ENCODE measurements around the gene TENM4.

The TENM4 gene

DNA sequence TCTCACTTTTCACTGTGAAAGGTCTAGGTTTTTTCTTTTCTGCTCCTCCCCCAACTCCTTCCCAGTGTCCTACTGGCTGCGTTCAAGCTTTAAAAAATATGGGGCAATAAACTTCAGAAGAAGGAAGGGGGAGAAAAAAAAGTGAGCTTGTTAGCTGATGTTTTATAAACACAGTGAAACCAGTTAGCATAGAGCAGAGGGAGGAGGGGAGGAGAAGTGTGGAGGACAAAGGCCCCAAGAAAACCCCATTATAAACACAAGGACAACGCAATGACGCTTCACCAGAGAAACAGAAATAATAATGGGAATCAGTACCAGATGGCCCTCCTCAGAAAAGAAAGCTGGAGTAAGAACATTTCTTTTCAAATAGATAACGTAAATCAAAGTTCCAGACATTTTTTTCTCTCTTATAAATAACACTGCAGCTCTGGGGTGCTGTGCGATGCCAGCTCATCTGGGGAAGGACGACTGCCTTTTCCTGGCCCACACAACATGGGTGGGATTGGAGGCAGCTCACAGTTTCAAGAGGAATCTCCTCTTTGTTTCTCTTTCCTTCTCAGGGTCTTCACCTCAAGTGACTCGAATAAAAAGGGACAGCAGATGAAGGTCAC lies 630.8 kb downstream of the TENM4 start:
- DNase-seq (ENCODE audit: low read depth) = no peak

DNA sequence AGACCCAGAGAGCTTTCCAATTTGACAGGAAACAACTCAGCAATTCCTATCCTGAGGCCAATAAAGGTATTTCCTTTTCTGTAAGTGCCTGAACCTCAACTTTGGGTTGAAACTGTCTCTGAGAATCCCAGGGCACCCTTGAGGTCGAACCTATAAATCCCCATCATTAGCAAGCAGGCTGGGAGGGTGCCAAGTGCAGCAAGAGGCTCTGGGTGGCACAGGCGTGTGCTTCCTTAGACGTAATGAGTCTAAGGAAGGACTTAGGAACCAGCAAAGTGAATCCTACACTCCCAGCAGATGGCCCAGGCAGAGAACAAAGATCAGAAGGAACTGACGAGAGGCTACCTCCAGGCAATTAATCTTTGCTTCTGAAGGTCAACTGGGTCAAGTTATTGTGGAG lies 631.9 kb downstream of the TENM4 start:
- no peak for DNase-seq (ENCODE audit: low read depth)

DNA sequence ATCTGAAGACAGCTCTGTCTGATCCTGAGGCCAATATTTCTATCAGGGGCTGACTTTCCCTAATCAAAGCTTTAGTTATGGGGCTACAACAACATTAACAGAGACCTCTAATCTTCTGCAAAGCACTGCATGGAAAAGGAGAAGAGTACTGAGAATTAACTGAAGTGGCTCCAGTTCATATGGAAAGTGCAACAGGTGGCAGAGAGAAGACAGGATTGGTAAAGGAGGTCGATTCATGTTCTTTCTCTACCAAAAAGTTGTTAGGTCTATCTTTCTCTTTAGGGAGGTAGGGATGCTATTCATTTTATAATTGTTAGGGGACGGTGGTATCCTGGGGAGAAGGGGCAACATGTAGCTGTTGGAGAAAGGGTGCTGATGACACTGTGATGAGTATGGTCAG lies 633.5 kb downstream of the TENM4 start:
- DNase-seq (ENCODE audit: low read depth) = no peak

DNA sequence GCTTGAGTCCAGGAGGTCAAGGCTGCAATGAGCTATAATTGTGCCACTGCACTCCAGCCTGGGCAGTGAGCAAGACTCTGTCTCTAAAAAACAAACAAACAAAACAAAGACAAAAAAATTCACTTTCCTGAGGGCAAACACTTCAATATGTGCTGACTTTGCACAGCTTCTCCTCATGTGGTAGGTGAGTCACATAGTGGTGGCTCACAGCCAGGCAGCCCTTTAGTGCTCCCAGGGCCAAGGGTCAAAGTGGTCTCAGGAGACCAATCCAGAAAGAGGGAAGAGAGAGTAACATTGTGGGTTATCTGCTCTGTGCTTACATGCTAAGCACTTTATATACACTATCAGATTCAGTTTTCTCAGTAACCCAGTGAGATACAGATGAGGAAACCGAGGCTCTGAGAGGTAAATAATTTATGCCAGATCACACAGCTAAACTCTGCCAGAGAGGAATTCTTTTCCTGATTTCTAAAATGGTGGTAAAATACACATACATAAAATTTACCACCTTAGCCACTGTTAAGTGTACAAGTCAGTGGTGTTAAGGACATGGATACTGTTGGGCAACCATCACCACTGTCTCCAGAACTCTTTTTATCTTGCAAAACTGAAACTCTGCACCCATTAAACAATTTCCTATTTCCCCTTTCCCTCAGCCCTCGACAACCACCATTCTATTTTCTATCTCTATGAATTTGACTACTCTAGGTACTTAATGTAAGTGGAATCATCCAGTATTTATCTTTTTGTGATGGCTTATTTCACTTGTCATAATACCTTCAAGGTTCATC lies 634.4 kb downstream of the TENM4 start:
- no peak for DNase-seq (ENCODE audit: low read depth)

DNA sequence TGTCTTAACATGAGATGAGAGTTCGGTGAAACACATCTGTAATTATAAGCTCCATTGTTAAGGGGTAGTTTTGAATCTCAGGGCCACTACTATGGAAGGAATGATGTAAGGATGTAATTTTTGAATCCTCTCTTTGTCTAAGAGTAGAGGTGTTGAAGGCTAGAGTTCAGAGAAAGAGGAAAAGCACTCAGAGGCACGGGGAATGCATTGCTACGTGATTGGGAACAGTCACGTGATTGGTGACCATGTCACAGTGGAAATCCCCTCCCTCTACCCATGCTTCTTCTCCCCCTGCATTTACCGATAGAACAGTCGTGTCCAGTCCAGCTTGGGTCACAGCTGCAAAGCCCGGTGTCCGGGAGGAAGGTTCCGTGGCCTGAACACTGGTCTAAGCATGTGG lies 635.8 kb downstream of the TENM4 start:
- no peak for DNase-seq (ENCODE audit: low read depth)

DNA sequence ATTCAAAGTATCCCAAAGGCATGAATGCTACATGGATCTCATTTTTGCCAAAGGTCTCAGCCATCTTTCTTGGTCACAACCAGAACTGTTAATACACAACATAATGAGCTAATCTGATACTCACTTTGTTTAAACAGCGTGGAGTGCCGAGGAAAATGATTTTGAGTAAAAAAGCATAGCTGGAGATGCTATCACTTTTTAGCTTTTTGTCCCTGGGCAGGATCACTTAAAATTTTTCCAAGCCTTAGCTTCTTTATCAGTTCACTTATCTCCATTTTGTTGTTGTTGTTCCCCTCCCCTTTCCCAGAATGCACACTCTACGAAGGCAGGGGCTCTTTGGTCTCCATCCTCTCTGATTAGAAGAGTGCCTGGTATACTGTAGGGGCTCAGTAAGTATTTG lies 636.8 kb downstream of the TENM4 start:
- DNase-seq (ENCODE audit: low read depth) = no peak

- no peak for DNase-seq (ENCODE audit: low read depth)
Measured at GRCh38 chr11:78802058-78802761, 638.6 kb downstream of the TENM4 start.

- DNase-seq (ENCODE audit: low read depth) = no peak
Measured at GRCh38 chr11:78801161-78801884, 639.5 kb downstream of the TENM4 start.

DNA sequence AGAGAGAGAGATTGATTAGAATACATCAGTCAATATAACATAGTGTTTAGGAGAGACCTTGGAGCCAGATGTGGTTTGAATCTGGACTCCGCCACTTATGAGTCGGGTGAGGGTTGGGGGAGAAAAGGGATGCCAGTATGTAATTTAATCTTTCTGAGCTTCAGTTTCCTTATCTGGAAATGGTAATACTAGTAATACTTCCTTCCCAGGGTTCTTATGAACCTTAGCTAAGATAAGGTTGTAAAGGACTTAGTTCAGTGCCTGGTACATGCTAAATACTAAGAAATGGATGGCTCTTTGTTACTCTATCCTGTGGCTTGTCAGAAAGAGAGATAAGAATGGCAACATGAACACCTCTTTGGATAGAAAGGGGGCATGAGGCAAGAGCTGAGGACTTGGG lies 640.1 kb downstream of the TENM4 start:
- DNase-seq (ENCODE audit: low read depth) = no peak

DNA sequence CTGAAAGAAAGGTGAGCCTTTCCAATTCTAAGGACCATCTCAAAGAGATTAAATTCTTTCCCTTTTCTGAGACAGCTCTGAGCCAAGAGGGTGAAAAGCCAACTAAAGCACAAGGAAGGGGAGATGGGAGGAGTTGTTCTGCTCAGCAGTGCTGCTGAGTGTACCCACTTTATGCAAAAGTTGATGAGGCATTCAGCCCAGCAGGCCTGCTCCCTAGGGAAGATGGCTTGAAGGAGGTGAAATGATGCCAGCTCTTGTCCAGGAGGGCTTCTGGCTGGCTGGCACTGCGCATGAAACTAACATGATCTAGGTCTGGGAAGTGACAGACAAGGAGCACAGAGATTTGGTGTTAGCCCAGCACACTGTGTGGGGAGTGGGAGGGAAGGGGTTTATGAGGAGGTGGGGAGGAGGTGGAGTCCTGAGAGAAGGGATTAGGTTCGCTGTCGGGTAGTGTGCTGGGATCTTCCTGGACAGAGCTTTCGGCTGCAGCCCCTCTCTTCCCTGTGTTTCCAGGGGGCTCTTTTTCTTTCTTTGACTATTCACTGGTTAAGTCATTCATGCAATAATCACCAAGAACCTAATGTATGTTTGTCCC lies 640.6 kb downstream of the TENM4 start:
- DNase-seq (ENCODE audit: low read depth) = no peak

- no peak for DNase-seq (ENCODE audit: low read depth)
Measured at GRCh38 chr11:78798663-78799062, 642.2 kb downstream of the TENM4 start.

- no peak for DNase-seq (ENCODE audit: low read depth)
Measured at GRCh38 chr11:78797559-78797958, 643.3 kb downstream of the TENM4 start.

- DNase-seq (ENCODE audit: low read depth) = no peak
Measured at GRCh38 chr11:78796956-78797355, 643.9 kb downstream of the TENM4 start.

DNA sequence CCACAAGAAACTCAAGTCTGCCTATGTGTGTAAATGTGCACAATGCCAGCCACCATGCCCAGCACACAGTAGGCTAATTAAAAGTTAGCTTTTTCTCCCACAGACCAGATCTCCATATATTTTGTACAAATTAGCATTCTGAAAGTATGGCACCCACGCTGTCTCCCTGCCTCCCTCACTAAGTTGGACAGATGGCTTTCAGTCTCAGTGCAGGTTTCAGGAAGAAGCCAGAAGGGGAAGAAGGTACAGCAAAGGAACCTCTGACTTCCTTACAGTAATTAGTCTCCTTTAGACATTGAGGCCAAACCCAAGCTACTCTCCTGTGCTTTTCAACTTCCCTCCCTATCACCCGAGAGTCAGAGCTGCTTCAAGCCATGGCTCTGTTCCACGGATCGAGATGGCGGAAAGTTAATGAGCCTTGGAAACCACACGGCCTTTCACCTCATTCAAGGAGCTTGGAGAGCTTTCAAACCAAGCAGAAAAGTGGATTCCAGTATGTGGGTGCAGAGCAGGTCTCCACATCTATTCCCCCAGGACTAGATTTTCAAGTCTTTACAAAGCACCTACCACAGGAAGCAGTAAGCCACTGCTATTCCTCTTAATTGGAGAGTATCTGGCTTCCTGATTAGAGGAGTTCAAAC lies 645.1 kb downstream of the TENM4 start:
- DNase-seq (ENCODE audit: low read depth) = no peak

- DNase-seq (ENCODE audit: low read depth) = no peak
Measured at GRCh38 chr11:78791964-78792363, 648.9 kb downstream of the TENM4 start.

DNA sequence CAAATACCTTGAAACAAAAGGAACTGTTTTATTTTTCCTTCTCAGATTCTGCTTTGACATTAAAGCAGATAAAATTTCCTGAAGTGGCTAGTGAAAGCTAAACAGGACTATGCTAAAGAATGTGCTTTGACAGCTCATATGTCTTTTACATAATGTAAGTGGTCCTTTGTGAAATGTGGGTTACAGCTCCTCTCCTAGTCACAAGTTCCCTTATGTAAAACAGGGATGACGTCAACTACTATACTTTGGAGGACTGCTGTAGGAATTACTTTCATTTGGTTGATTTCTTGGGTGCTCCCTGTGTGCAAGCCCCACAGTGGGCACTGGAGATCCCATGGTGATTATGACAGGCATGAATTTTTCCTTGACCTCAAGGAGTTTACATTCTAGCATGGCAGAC lies 649.6 kb downstream of the TENM4 start:
- no peak for DNase-seq (ENCODE audit: low read depth)

GRCh38 chr11:78790784-78791183 lies 650.0 kb downstream of the TENM4 start:
- DNase-seq (ENCODE audit: low read depth) = no peak

DNA sequence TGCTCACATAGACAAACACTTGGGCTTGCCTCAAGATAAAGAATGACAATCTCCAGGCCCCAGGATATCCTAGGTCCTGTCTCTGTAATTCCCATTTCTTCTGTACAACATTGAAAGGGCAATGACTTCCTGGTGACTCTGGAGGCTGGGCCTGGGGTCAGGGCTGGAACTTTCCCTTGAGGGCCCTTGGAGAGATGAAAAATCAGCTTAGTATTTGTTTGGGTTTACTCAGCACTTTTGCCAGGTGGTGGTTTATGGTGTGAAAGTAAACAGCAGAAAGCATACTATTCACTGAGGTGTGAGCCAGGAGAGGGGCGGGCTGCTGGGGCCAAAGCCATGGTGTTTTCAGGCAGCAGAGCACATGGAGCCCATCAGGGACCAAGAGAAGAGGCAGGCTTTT lies 651.5 kb downstream of the TENM4 start:
- DNase-seq (ENCODE audit: low read depth) = no peak

GRCh38 chr11:78788533-78788932 lies 652.3 kb downstream of the TENM4 start:
- no peak for DNase-seq (ENCODE audit: low read depth)

DNA sequence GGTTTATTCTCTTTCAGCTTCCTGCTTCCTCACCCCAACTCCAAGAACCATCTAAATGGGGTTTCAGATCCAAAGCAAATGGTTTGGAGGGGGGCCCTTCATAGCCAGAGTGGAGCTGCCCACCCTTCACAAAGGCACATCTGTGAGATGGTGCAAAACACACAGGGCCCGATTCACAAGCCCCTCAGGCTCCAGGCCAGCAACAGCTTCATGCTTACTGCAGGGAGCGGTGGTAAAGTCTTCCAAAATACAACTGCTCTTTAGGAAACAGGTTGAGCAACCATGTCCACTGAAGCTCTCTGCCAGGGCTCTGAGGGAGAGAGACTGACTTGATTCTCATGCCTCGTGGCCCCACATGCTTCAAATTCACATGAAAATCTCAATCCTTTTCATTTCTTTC lies 653.1 kb downstream of the TENM4 start:
- DNase-seq (ENCODE audit: low read depth) = no peak

DNA sequence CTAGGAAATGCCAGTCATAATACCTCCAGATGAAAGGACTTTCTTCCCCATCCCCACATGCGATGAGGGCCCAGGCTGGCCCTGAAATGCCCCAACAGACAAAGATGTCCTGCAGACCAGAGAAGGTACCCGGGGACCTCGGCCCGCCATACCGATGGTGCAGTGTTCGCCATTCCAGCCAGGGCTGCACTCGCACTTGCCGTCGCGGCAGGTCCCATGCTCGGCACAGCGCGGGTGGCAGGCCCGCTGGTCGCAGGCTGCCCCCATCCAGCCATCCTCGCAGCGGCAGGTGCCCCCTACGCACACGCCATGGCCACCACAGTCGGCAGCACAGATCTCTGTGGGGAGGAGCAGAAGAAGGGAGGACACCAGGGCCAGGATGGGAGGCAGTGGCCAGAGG lies 654.1 kb downstream of the TENM4 start:
- DNase-seq (ENCODE audit: low read depth) = no peak

GRCh38 chr11:78786086-78786485 lies 654.7 kb downstream of the TENM4 start:
- no peak for DNase-seq (ENCODE audit: low read depth)
